Activated CD4-positive, alpha-beta T cell treated with anti-CD3 and anti-CD28 coated beads, Interleukin-2, amount 10 ng/mL, durations not matched to agents 7 days and 5 days (primary cell): ENCODE results near the gene CHRNA4. TPM values are rescaled to one million over a fixed set of nuclear protein-coding genes. Genes with fewer than 3 reads are reported as not detected.

Experiments used
- CTCF ChIA-PET: fragments of 350-600 bp; sonication (Branson Sonifier 250); formaldehyde crosslinking; loops from one replicate; lab custom pipeline; 2021; ENCODE audit warnings: antibody characterized with exemption; lab: Charles Lee
- POLR2A ChIA-PET: fragments of 350-600 bp; sonication (Branson Sonifier 250); formaldehyde crosslinking; loops from one replicate; lab custom pipeline; 2021; ENCODE audit warnings: antibody characterized with exemption; lab: Charles Lee
- DNase-seq: peaks from one replicate; pipeline ENCODE4 v3.0.0-alpha.2; 2020
- H3K27ac Mint-ChIP-seq: one replicate; pipeline ENCODE4 v1.8.0; 2021; ENCODE audit warnings: mild to moderate bottlenecking, moderate library complexity, mixed read lengths
- H3K27me3 Mint-ChIP-seq: one replicate; pipeline ENCODE4 v1.8.0; 2021; ENCODE audit warnings: mixed read lengths
- H3K36me3 Mint-ChIP-seq: one replicate; pipeline ENCODE4 v1.8.0; 2021; ENCODE audit warnings: low read depth, mixed read lengths
- H3K4me1 Mint-ChIP-seq: one replicate; pipeline ENCODE4 v1.8.0; 2021; ENCODE audit warnings: mixed read lengths
- H3K4me3 Mint-ChIP-seq: one replicate; pipeline ENCODE4 v1.8.0; 2021; ENCODE audit warnings: mild to moderate bottlenecking, moderate library complexity, mixed read lengths
- H3K9me3 Mint-ChIP-seq: one replicate; pipeline ENCODE4 v1.8.0; 2021; ENCODE audit warnings: mixed read lengths
- total RNA-seq, 2 experiments: library from RNA; stranded (reverse); gene quantifications; one replicate each; pipeline ENCODE4 v1.2.3, GENCODE V29; 2021

The CHRNA4 gene
- total RNA-seq, 2 experiments from 2014 or later, result not detected

GRCh38 chr20:63361519-63362435 is 628 bp upstream of the CHRNA4 start:
- no peaks in the 10 kb centered on the region for H3K4me1 Mint-ChIP-seq
- no peak overlapping the region for H3K4me3 Mint-ChIP-seq
- no peak for DNase-seq
- no peaks in the 10 kb centered on the region for H3K36me3 Mint-ChIP-seq
- POLR2A ChIA-PET, result no interaction called here
- CTCF ChIA-PET, result interaction anchor here (0.6 kb wide), 2 partner anchors 86 to 687 kb away, joined by 3 to 5 read pairs; no protein-coding TSS in a partner anchor
- peaks cover 10% of the 10 kb centered on the region for H3K27me3 Mint-ChIP-seq
- no peak overlapping the region for H3K27ac Mint-ChIP-seq
- H3K9me3 Mint-ChIP-seq, result no peaks in the 10 kb centered on the region

DNA sequence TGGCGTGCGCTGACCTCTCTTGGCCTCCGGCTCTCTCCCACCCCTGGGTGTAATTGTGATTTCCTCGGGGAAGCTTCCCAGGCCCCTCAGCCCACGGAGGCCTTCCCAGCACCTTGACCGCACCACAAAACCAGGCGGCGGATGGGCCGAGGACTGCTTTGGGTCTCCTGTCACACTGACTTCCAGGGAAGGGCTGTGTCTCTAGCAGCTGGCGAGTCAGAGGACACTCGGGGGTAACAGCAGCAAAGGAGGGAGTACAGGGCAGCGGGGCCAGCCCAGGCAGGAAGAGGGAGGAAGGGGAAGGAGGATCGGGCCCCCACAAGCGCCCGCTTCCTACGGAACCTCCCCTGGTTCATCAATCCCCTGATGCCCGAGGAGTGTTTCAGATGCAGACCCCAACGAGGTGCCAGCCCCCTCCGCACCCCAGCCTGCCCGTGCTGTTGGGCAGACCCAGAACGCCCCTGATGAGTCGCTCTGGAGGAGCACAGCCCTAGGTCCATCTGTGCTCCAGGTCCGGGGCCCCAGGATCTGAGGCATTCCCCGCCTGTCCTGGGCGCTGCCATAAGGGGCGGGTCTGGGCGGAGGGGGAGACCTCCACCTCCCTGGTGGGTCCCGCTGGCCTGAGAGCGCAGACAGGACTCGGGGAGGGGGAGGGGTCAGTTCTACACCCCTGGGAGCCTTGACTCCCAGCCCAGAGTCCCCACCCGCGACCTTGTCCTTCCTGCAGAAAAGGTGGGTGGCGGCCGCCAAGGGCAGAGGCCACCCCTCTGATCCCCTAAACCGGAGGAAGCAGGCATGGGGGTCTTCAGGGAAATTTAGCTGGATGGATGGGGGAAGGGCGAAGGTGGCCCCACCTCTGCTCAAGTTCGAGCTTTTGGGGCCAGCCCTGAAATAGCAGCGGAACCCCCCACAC is 956 bp downstream of the CHRNA4 start:
- ChIA-PET CTCF (interaction anchor here (0.6 kb wide), 1 partner anchor 19 kb away, joined by 5 read pairs; no protein-coding TSS in a partner anchor), POLR2A (no interaction called here)

GRCh38 chr20:63359164-63359934 is 1.8 kb downstream of the CHRNA4 start:
- no peaks in the 10 kb centered on the region for H3K4me1 Mint-ChIP-seq
- ChIA-PET POLR2A (no interaction called here), CTCF (interaction anchor here (0.6 kb wide), 1 partner anchor 20 kb away, joined by 5 read pairs; no protein-coding TSS in a partner anchor)
- H3K36me3 Mint-ChIP-seq, result no peaks in the 10 kb centered on the region
- no peaks in the 10 kb centered on the region for H3K9me3 Mint-ChIP-seq
- peaks cover 10% of the 10 kb centered on the region for H3K27me3 Mint-ChIP-seq
- H3K4me3 Mint-ChIP-seq, result no peak overlapping the region
- no peak overlapping the region for H3K27ac Mint-ChIP-seq
- DNase-seq, result no peak

More for the DNA sequence above, 956 bp downstream of the CHRNA4 start:
- H3K27ac Mint-ChIP-seq, result no peak overlapping the region
- peaks cover 10% of the 10 kb centered on the region for H3K27me3 Mint-ChIP-seq
- H3K4me1 Mint-ChIP-seq, result no peaks in the 10 kb centered on the region
- DNase-seq, result no peak
- no peaks in the 10 kb centered on the region for H3K36me3 Mint-ChIP-seq
- no peak overlapping the region for H3K4me3 Mint-ChIP-seq
- no peaks in the 10 kb centered on the region for H3K9me3 Mint-ChIP-seq

DNA sequence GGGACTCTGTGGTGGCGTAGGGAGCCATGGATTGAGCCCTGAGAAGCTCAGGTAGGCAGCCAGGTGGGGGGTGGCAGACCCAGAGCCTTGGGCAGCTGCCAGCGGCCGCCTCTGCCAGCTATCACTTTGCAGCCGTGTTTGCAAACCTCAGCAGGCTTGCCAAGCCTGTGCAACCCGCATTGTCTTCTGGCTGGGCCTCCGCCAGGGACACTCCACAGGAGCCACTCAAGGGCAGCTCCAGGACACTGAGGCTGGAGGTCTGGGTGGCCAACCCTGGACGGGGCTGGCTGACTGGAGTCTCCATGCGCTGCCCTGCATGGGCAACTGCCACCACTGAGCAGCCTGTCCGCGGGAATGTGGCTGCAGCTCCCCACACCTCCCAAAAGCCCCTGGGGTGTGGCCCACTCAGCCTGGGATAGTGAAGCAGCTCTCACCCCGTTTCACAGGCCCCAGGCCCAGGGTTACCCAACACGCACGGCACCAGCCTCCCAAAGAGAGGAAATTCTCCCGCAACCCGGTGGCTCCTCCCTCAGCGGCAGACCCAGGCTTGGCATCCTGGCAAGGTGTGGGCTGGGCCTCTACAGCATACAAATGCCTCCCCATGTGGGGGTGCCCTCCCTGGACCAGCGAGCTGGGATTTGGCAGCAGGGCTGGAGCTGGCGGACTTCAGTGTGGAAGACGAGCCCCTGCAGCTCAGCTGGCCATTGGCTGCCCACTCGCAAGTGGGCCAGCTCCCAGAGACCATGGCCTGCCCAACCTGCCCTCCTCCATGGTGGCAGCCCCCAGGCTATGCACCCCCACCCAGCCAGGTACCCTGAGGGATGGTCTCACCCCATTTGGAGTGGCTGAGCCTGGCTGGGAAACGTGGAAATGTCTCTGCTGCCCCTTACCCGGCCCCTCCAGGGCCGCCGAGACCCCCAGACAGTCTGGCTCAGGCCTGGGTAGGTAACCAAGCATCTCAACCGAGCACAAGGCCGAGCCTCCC is 2.9 kb downstream of the CHRNA4 start:
- CTCF ChIA-PET, result no interaction called here
- no peaks in the 10 kb centered on the region for H3K4me1 Mint-ChIP-seq

GRCh38 chr20:63356931-63357879 is 3.9 kb downstream of the CHRNA4 start:
- DNase-seq, result no peak
- H3K27ac Mint-ChIP-seq, result no peak overlapping the region
- no peaks in the 10 kb centered on the region for H3K9me3 Mint-ChIP-seq
- no peaks in the 10 kb centered on the region for H3K4me1 Mint-ChIP-seq
- ChIA-PET CTCF (no interaction called here), POLR2A (no interaction called here)
- H3K4me3 Mint-ChIP-seq, result no peak overlapping the region
- no peaks in the 10 kb centered on the region for H3K36me3 Mint-ChIP-seq
- peaks cover 3% of the 10 kb centered on the region for H3K27me3 Mint-ChIP-seq

More for the DNA sequence above, 2.9 kb downstream of the CHRNA4 start:
- POLR2A ChIA-PET, result no interaction called here
- H3K27me3 Mint-ChIP-seq, result peaks cover 10% of the 10 kb centered on the region
- no peak overlapping the region for H3K27ac Mint-ChIP-seq
- H3K4me3 Mint-ChIP-seq, result no peak overlapping the region
- H3K9me3 Mint-ChIP-seq, result no peaks in the 10 kb centered on the region
- no peaks in the 10 kb centered on the region for H3K36me3 Mint-ChIP-seq
- no peak for DNase-seq

DNA sequence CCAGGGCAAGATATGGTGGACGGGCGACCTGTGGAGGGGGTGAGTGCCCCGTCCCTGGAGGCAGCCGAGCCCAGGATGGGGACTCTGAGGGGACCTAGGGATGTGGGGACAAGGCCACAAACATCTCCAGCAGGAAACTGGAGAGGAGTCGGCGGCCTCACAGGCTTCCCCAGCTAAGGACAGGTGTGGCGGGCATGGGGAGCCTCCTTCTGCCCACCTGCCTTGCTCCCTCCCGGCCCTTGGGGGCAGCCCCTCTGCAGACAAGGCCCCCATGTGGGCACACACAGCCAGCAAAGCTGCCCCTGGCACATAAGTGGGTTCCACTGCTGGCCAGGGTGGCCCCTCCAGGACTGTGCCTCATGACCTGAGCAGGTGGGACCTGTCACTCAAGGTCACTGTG is 4.6 kb downstream of the CHRNA4 start:
- CTCF ChIA-PET, result no interaction called here
- no peak overlapping the region for H3K4me3 Mint-ChIP-seq
- no peaks in the 10 kb centered on the region for H3K9me3 Mint-ChIP-seq
- peaks cover 3% of the 10 kb centered on the region for H3K27me3 Mint-ChIP-seq
- H3K36me3 Mint-ChIP-seq, result no peaks in the 10 kb centered on the region
- no peak overlapping the region for H3K27ac Mint-ChIP-seq
- no peaks in the 10 kb centered on the region for H3K4me1 Mint-ChIP-seq
- no peak for DNase-seq
- POLR2A ChIA-PET, result no interaction called here

DNA sequence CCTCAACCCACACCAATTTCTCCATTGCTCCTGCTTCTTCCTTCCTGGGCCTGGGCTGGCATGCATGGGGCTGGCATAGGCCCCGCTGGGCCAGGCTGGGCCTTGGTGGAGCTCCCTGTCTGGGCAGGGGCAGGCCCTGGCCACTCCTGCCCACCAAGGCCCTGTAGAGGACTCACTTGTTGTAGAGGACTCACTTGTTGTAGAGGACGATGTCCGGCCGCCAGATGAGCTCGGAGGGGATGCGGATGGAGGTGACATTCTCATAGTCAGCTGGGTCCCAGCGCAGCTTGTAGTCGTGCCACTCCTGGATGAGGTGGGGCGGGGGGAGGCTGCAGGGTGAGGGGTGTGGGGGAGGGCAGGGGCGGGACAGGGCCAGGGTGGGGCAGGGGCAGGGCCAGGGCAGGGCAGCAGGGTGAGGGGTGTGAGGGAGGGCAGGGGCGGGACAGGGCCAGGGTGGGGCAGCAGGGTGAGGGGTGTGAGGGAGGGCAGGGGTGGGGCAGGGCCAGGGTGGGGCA is 5.3 kb downstream of the CHRNA4 start:
- Mint-ChIP-seq H3K4me3 (no peak overlapping the region), H3K27ac (no peak overlapping the region), H3K9me3 (peaks cover under 1% of the 10 kb centered on the region), H3K36me3 (no peaks in the 10 kb centered on the region), H3K27me3 (peaks cover 3% of the 10 kb centered on the region), H3K4me1 (no peaks in the 10 kb centered on the region)
- CTCF ChIA-PET, result no interaction called here
- DNase-seq, result no peak
- POLR2A ChIA-PET, result no interaction called here

DNA sequence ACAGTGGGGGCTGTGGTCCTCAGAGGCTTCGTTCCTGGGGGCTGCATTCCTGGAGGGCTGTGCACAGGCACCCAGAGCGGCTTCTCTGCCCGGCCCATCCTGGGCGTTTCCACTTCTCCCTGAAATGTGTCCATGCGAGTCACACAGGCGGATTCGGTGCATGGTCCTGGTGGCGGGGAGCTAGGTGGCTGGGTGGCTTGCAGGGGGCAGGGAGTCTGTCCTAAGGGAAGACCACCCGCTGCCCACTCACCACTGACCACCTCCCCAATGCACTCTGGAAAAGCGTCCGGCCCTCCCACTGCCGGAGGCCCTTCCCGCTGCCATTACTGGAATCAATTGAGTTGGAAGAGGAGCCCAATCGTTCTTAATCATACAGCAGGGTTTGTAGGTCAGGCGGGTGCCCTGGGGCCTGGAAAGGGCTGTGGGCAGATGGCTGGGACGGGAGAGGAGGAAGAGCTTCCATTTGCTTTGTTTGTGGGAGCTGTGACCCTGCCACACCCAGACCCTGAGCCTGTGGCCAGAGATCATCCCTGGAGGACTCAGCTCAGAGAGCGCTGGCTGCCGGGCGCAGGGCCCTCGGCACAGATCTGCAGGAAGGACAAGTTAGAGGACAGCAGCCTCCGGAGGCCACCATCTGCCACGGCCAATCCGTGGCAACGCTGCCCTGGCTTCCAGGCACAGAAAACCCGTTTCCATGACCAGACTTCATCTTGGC is 6.4 kb downstream of the CHRNA4 start:
- Mint-ChIP-seq H3K4me1 (no peaks in the 10 kb centered on the region), H3K9me3 (peaks cover 8% of the 10 kb centered on the region), H3K36me3 (peaks cover 3% of the 10 kb centered on the region), H3K27me3 (peaks cover under 1% of the 10 kb centered on the region), H3K4me3 (no peak overlapping the region), H3K27ac (no peak overlapping the region)
- no peak for DNase-seq
- ChIA-PET CTCF (no interaction called here), POLR2A (no interaction called here)

- Mint-ChIP-seq H3K27me3 (no peaks in the 10 kb centered on the region), H3K4me1 (no peaks in the 10 kb centered on the region), H3K4me3 (no peak overlapping the region), H3K36me3 (peaks cover 3% of the 10 kb centered on the region), H3K9me3 (peaks cover 8% of the 10 kb centered on the region), H3K27ac (no peak overlapping the region)
- CTCF ChIA-PET, result no interaction called here
- no peak for DNase-seq
- POLR2A ChIA-PET, result no interaction called here
Measured at GRCh38 chr20:63352811-63353221, 8.3 kb downstream of the CHRNA4 start.

DNA sequence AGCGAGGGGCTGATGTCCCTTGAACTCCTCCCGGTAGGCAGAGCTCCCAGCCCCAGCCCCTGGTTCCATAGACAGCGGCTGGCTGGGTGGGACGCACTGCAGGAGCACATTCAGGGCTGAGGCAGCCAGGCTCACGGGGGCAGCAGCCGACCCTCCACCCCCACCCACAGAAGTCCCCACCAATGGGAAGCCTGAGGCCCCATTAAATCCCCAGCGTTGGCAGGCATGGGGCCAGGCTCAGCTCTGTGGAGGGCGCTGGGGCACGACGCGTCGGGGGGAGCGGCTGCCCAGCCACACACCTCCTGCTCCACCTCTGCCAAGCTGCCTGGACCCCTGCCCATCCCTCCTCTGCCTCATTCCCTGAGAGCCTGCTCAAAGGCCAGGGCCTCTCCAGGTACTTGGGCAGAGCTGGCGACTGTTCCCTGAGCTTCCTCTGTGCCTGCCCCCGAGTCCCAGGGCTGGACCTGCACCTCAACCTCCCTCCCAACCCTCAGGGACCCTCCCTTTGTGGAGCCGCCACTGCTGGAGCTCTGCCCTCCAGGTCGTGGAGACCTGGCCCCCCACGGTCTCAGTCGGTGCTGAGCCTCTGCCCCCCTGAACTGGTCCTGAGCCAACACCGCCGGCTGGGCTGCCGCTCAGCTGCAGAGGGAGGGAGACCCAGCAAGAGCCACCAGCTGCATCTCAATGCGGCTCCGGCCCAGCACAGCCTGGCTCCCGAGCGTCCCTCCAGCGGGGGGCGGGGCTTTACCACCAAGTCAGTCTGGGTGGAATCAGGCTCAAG is 9.1 kb downstream of the CHRNA4 start:
- peaks cover 8% of the 10 kb centered on the region for H3K9me3 Mint-ChIP-seq
- no peak for DNase-seq
- H3K4me1 Mint-ChIP-seq, result no peaks in the 10 kb centered on the region
- H3K27ac Mint-ChIP-seq, result no peak overlapping the region
- ChIA-PET CTCF (no interaction called here), POLR2A (no interaction called here)
- H3K36me3 Mint-ChIP-seq, result peaks cover 3% of the 10 kb centered on the region
- H3K4me3 Mint-ChIP-seq, result no peak overlapping the region
- no peaks in the 10 kb centered on the region for H3K27me3 Mint-ChIP-seq
